Measurements from ENCODE around the gene INTS4.

- TF ChIP-seq CTCF (IDR thresholded peaks at IDR 0.05; ENCODE audit: low read depth, low read length, poor library complexity, severe bottlenecking) (no peak), EZH2phosphoT487 (IDR thresholded peaks at IDR 0.05; ENCODE audit: borderline replicate concordance, low read length) (no peak)
Measured at GRCh38 chr11:77959434-77959833, 35.0 kb downstream of the INTS4 start.
